GM21529 (cell line): Measurements from ENCODE around the gene FMNL2.

Experiments used
- ATAC-seq: cut with Tn5 transposase; IDR thresholded peaks from one replicate; pipeline ENCODE4 v1.9.1; 2021; ENCODE audit not compliant: unreplicated experiment

The FMNL2 gene

DNA sequence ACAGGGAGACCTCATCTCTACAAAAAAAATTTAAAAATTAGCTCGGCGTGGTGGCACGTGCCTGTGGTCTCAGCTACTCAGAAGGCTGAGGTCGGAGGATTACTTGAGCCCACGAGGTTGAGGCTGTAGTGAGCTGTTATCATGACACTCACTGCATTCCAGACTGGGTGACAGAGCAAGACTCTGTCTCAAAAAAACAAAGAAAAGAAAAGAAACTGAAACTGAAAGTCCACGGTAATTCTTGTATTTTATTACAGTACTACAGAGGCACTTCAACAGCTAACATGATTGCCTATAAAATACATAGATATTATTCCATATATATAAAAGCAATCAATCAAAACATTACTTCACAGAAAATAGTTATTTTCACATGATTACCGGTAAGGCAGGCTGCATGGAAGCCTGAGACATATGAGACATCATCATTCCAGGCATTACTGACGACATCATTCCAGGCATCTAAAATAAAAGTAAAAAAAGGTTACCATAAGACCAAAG, 359.2 kb downstream of the FMNL2 start:
- ATAC-seq = peak; percentile 60

DNA sequence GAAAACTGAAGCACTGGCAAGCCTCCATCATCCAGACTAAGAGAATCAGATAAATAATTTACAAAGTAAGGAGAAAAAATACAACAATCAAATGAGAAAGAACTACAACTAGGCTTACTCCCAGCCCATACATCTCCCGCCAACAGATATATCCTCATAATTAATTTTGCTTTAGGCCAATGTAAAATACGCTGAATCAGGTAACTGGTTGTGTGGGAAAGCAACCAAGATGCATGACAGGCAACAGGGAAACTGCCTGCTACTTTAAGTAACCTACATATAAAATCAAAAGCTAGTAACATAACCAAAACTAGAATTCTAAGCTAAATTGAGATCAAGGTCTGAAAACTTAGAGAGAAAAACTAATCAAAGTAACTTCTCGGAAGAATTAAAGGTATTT, 360.8 kb downstream of the FMNL2 start:
- no peak for ATAC-seq

DNA sequence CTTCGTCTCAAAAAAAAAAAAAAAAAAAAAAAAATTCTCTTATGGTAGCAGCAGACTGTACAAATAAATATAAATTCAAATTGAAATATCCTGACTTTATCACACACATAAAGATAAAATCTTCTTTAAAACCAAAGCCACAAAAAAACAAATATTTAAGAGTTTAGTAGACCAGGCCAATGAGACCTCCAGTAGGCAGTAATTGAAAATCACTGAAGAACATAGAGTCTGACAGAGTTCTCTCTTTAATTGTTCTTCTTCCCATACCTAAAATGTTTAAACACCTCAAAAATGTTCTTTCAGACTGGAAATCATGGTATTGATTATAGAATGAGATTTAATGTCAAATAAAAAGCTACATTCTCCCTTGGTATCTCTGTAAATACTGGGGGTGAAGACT, 361.5 kb downstream of the FMNL2 start:
- ATAC-seq = no peak
